Measurements from ENCODE around the gene IGFBP7. TPM values are rescaled to one million over a fixed set of nuclear protein-coding genes. Genes with fewer than 3 reads are reported as not detected.

IGFBP7 gene
- total RNA-seq, 4 donors from 2014 or later = 225 to 1,715 (median 711) TPM

DNA sequence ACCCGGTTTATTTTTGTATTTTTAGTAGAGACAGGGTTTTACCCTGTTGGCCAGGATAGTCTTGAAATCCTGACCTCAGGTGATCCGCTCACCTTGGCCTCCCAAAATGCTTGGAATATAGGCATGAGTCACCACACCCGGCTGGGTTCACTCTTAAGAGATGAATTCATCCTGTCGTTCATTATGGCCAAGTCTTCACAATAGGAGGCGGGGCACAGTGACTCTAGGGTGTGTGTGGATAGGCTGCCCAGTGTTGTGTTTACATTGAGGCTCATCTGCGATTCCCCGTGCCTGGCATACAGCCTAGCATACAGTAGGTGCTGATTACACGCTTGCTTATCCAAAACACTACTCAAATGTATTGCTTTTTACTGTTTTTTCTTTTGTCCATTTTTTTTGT is 41.3 kb upstream of the IGFBP7 start:
- intact Hi-C loops (cut with DNase I; ENCODE audit: low total_unique reads) = no loop called here
- no peak for DNase-seq

GRCh38 chr4:57149833-57150232 is 39.6 kb upstream of the IGFBP7 start:
- no peaks in the 10 kb centered on the region for H3K36me3 ChIP-seq
- H3K4me1 ChIP-seq = no peaks in the 10 kb centered on the region
- intact Hi-C loops (cut with DNase I; ENCODE audit: low total_unique reads) = no loop called here
- TF ChIP-seq, protein P1, sequence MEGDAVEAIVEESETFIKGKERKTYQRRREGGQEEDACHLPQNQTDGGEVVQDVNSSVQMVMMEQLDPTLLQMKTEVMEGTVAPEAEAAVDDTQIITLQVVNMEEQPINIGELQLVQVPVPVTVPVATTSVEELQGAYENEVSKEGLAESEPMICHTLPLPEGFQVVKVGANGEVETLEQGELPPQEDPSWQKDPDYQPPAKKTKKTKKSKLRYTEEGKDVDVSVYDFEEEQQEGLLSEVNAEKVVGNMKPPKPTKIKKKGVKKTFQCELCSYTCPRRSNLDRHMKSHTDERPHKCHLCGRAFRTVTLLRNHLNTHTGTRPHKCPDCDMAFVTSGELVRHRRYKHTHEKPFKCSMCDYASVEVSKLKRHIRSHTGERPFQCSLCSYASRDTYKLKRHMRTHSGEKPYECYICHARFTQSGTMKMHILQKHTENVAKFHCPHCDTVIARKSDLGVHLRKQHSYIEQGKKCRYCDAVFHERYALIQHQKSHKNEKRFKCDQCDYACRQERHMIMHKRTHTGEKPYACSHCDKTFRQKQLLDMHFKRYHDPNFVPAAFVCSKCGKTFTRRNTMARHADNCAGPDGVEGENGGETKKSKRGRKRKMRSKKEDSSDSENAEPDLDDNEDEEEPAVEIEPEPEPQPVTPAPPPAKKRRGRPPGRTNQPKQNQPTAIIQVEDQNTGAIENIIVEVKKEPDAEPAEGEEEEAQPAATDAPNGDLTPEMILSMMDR (IDR thresholded peaks at IDR 0.05) = no peak
- TF ChIP-seq POLR2A (IDR thresholded peaks at IDR 0.05) = no peak
- no peak overlapping the region for H3K27ac ChIP-seq
- no peaks in the 10 kb centered on the region for H3K9me3 ChIP-seq
- no peak overlapping the region for H3K4me3 ChIP-seq
- no peaks in the 10 kb centered on the region for H3K27me3 ChIP-seq
- no peak for DNase-seq

More for the DNA sequence above, 41.3 kb upstream of the IGFBP7 start:
- Histone ChIP-seq H3K9me3 (no peaks in the 10 kb centered on the region), H3K27ac (no peak overlapping the region), H3K4me1 (no peaks in the 10 kb centered on the region), H3K27me3 (no peaks in the 10 kb centered on the region), H3K36me3 (no peaks in the 10 kb centered on the region), H3K4me3 (no peak overlapping the region)
- TF ChIP-seq, protein P1 (IDR thresholded peaks at IDR 0.05) = no peak
- no peak for TF ChIP-seq POLR2A (IDR thresholded peaks at IDR 0.05)

DNA sequence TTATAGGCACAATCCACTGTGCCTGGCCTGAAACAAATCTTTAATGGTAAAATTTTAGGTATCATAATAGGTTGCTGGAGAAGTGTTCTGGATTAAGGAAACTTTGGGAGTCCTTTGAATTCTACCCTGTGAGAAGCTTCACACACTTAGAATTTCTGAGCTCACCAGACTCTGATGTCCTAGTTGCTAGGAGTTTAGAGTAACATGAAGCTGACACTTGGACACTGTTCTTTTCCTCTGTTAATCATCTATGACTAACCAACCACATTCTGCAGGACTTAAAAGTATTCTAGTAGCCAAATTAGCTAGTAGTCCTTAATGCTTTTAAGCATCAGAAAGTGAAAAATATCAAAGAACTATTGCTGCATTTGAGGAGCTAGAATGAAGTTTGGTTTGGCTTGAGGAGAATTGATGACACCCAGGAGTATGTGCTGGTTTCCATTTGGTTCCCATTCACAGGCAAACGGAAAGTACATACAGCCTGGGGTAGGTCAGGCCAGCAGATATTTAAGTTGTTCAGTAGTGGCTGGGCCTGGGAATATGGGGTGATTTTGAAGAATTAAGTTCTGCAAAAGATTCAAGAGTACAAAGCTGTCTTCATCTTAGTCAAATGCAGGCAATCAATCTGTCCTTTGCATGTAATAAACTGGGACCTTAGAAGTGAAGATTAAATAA is 38.8 kb upstream of the IGFBP7 start:
- TF ChIP-seq, protein P1 (IDR thresholded peaks at IDR 0.05) = no peak
- no peak for TF ChIP-seq POLR2A (IDR thresholded peaks at IDR 0.05)
- intact Hi-C loops (cut with DNase I; ENCODE audit: low total_unique reads) = no loop called here
- no peak for DNase-seq

DNA sequence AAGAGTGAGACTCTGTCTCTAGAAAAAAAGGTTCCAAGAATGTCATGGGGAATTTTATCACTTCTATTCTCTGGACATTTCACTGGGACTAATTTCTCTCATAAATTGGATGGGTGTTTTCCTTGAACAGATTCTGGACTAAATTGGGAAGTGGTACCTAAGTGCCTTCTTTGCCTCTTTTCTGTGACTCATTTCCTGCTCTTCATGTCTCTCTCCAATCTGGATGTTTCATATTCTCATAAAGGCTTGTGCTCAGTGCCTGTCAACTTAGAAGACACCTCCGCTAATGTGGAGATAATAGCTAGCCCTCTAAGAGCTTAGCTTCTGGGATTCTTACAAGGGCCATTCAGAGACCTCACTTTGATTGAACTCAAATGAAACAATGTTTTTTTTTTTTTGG is 38.0 kb upstream of the IGFBP7 start:
- TF ChIP-seq, protein P1 (IDR thresholded peaks at IDR 0.05) = no peak
- TF ChIP-seq POLR2A (IDR thresholded peaks at IDR 0.05) = no peak
- Histone ChIP-seq H3K4me3 (no peak overlapping the region), H3K27me3 (no peaks in the 10 kb centered on the region), H3K27ac (no peak overlapping the region), H3K36me3 (no peaks in the 10 kb centered on the region), H3K4me1 (no peaks in the 10 kb centered on the region), H3K9me3 (no peaks in the 10 kb centered on the region)
- intact Hi-C loops (cut with DNase I; ENCODE audit: low total_unique reads) = no loop called here
- no peak for DNase-seq

More for the DNA sequence above, 38.8 kb upstream of the IGFBP7 start:
- H3K4me3 ChIP-seq = no peak overlapping the region
- H3K36me3 ChIP-seq = no peaks in the 10 kb centered on the region
- no peaks in the 10 kb centered on the region for H3K27me3 ChIP-seq
- H3K4me1 ChIP-seq = no peaks in the 10 kb centered on the region
- H3K9me3 ChIP-seq = no peaks in the 10 kb centered on the region
- H3K27ac ChIP-seq = no peak overlapping the region

DNA sequence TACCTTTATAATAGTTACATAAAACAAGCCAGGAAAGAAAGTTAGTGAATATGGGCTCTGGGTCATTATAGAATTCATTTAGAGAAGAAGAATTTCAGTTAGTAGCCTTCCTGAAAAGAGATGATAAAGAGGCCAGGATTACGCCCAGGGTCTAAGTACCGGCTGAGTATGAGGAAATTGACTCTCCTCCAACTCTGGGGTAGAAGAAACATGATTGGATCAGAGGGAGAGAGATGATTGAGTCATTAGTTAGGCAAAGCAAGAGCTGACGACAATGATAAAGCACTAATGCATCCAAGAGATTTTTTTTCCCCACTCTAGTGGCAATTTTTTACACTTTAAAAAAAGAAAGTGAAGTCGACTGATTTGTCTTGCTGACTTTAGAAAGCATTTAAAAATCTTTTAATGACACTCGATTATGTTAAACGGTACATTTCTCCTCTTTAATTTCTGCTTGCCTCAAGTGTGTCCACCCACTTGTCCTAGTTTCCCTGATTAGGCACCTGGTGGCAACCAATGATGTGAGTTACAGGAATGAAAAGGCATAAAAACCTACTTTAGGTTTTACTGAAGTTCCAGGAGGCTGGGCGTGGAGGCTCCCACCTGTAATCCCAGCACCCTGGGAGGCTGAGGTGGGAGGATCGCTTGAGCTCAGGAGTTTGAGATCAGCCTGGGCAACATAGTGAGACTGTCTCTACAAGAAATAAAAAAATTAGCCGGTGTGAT is 37.3 kb upstream of the IGFBP7 start:
- no peak for DNase-seq
- no peak for TF ChIP-seq POLR2A (IDR thresholded peaks at IDR 0.05)
- TF ChIP-seq, protein P1 (IDR thresholded peaks at IDR 0.05) = no peak
- Histone ChIP-seq H3K27me3 (no peaks in the 10 kb centered on the region), H3K4me3 (no peak overlapping the region), H3K9me3 (no peaks in the 10 kb centered on the region), H3K27ac (no peak overlapping the region), H3K4me1 (no peaks in the 10 kb centered on the region), H3K36me3 (no peaks in the 10 kb centered on the region)
- intact Hi-C loops (cut with DNase I; ENCODE audit: low total_unique reads) = no loop called here

Measured in uterus (tissue), 4 donors.